ENCODE data around the gene PXK. TPM values are rescaled to one million over a fixed set of nuclear protein-coding genes. Genes with fewer than 3 reads are reported as not detected.

PXK gene
- polyA plus RNA-seq, 3 donors, result 31.5 to 54.0 (median 52.9) TPM

DNA sequence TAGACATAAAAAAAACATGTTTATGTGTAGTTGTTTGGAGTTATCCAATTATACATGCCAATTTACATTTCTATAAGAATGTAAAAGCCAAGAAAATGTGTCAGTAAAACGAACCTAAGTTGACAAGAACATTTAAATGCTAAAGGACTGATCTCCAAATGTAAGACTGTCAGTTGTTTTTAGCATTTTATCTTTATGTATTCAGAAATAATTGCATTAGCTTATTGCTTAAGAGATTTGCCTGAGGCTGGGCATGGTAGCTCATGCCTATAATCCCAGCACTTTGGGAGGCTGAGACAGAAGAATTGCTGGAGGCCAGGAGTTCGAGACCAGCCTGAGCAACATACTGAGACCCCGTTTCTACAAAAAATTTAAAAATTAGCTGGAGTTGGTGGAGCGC, 26.9 kb downstream of the PXK start:
- Mint-ChIP-seq H3K4me1 (peaks cover 36% of the 10 kb centered on the region), H3K27me3 (ENCODE audit: low read depth in 3 of 3) (peaks cover 0 to 3% (median 1%) of the 10 kb centered on the region in 3 donors), H3K27ac (peak overlapping the region in 1 of 7 donors; percentile 26), H3K9me3 (no peaks in the 10 kb centered on the region), H3K4me3 (no peak overlapping the region), H3K36me3 (peaks cover 3 to 10% of the 10 kb centered on the region in 2 donors)
- intact Hi-C loops (cut with micrococcal nuclease), result no loop called here
- no peak for DNase-seq
- peaks cover 93% of the 10 kb centered on the region for H4K20me1 ChIP-seq (ENCODE audit: insufficient read depth, low read length)
- H3K27me3 ChIP-seq (ENCODE audit: control insufficient read depth in 2 of 2, insufficient read depth in 2 of 2, low read length in 2 of 2), result no peaks in the 10 kb centered on the region
- no peak overlapping the region for H2AFZ ChIP-seq (ENCODE audit: insufficient read depth, low read depth, low read length, poor library complexity, severe bottlenecking)
- WGBS (ENCODE audit: insufficient coverage), result 90% methylated on average over 2 of the region's 4 CpGs
- H3K27ac ChIP-seq (ENCODE audit: low read depth in 1 of 2, low read length in 2 of 2), result no peak overlapping the region
- no peak overlapping the region for H3K9ac ChIP-seq (ENCODE audit: insufficient read depth, low read length, poor library complexity, severe bottlenecking)
- no peak overlapping the region for H3K4me3 ChIP-seq (replicated peaks in 1 of 3; ENCODE audit: low read depth in 2 of 3, low read length in 3 of 3)
- no peak overlapping the region for H3K4me2 ChIP-seq (replicated peaks; ENCODE audit: extremely low read depth, low read length, poor library complexity, severe bottlenecking)
- no peaks in the 10 kb centered on the region for H3K9me3 ChIP-seq (replicated peaks in 1 of 2; ENCODE audit: control insufficient read depth in 1 of 2, insufficient read depth in 1 of 2, low read length in 2 of 2)
- H3K36me3 ChIP-seq (replicated peaks in 1 of 2; ENCODE audit: control insufficient read depth in 1 of 2, insufficient read depth in 2 of 2, low read length in 2 of 2), result peaks cover 0 to 3% of the 10 kb centered on the region in 2 donors
- peaks cover 99% of the 10 kb centered on the region for H3K79me2 ChIP-seq (ENCODE audit: insufficient read depth, low read length)
- TF ChIP-seq, protein P1, sequence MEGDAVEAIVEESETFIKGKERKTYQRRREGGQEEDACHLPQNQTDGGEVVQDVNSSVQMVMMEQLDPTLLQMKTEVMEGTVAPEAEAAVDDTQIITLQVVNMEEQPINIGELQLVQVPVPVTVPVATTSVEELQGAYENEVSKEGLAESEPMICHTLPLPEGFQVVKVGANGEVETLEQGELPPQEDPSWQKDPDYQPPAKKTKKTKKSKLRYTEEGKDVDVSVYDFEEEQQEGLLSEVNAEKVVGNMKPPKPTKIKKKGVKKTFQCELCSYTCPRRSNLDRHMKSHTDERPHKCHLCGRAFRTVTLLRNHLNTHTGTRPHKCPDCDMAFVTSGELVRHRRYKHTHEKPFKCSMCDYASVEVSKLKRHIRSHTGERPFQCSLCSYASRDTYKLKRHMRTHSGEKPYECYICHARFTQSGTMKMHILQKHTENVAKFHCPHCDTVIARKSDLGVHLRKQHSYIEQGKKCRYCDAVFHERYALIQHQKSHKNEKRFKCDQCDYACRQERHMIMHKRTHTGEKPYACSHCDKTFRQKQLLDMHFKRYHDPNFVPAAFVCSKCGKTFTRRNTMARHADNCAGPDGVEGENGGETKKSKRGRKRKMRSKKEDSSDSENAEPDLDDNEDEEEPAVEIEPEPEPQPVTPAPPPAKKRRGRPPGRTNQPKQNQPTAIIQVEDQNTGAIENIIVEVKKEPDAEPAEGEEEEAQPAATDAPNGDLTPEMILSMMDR (IDR thresholded peaks at IDR 0.05), result no peak
- peaks cover 30 to 37% of the 10 kb centered on the region in 2 donors for H3K4me1 ChIP-seq (ENCODE audit: control insufficient read depth in 1 of 2, insufficient read depth in 2 of 2, low read length in 2 of 2)

DNA sequence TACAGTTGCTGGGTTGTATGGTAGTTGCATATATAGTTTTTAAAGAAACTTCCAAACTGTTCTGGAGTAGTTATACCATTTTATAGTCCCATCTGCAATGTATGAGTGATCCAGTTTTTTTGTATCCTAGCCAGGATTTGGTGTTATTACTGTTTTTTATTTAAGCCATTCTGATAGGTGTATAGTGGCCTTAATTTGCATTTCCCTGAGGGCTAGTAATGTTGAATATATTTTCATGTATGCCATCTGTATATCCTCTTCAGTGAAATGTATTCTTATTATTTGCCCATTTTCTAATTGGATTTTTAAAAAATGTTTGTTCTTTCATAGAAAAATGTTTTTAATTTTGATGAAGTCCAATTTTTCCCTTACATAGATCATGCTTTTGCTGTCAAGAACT, 29.2 kb downstream of the PXK start:
- Histone ChIP-seq H3K4me3 (replicated peaks in 1 of 3; ENCODE audit: low read depth in 2 of 3, low read length in 3 of 3) (no peak overlapping the region), H3K4me1 (ENCODE audit: control insufficient read depth in 1 of 2, insufficient read depth in 2 of 2, low read length in 2 of 2) (peaks cover 9 to 15% of the 10 kb centered on the region in 2 donors), H3K4me2 (replicated peaks; ENCODE audit: extremely low read depth, low read length, poor library complexity, severe bottlenecking) (no peak overlapping the region), H3K36me3 (replicated peaks in 1 of 2; ENCODE audit: control insufficient read depth in 1 of 2, insufficient read depth in 2 of 2, low read length in 2 of 2) (peaks cover 0 to 3% of the 10 kb centered on the region in 2 donors), H3K27me3 (ENCODE audit: control insufficient read depth in 2 of 2, insufficient read depth in 2 of 2, low read length in 2 of 2) (no peaks in the 10 kb centered on the region), H3K79me2 (ENCODE audit: insufficient read depth, low read length) (peaks cover 100% of the 10 kb centered on the region), H3K9ac (ENCODE audit: insufficient read depth, low read length, poor library complexity, severe bottlenecking) (no peak overlapping the region), H3K27ac (ENCODE audit: low read depth in 1 of 2, low read length in 2 of 2) (peak overlapping the region in 1 of 2 donors; percentile 1), H2AFZ (ENCODE audit: insufficient read depth, low read depth, low read length, poor library complexity, severe bottlenecking) (no peak overlapping the region), H3K9me3 (replicated peaks in 1 of 2; ENCODE audit: control insufficient read depth in 1 of 2, insufficient read depth in 1 of 2, low read length in 2 of 2) (no peaks in the 10 kb centered on the region), H4K20me1 (ENCODE audit: insufficient read depth, low read length) (peaks cover 94% of the 10 kb centered on the region)
- H3K9me3 Mint-ChIP-seq, result no peaks in the 10 kb centered on the region
- TF ChIP-seq, protein P1 (IDR thresholded peaks at IDR 0.05), result no peak
- H3K4me1 Mint-ChIP-seq, result peaks cover 32% of the 10 kb centered on the region
- no peak for DNase-seq
- intact Hi-C loops (cut with micrococcal nuclease), result no loop called here
- H3K27ac Mint-ChIP-seq, result no peak overlapping the region
- H3K36me3 Mint-ChIP-seq, result peaks cover 6 to 15% of the 10 kb centered on the region in 2 donors
- no peak overlapping the region for H3K4me3 Mint-ChIP-seq
- peaks cover 0 to 3% (median 1%) of the 10 kb centered on the region in 3 donors for H3K27me3 Mint-ChIP-seq (ENCODE audit: low read depth in 3 of 3)
